PC-3 (cell line): ENCODE results near the gene KLF5.

Source experiments
- EZH2 ChIP-seq: fragments of 300-600 bp; sonication (generic); IDR thresholded peaks from one replicate; pipeline ENCODE4 v1.6.1; 2017; ENCODE audit warnings: antibody characterized with exemption, mild to moderate bottlenecking, low read length; ENCODE audit not compliant: unreplicated experiment
- TF ChIP-seq, protein P1 (sequence below): fragments of 300-600 bp; sonication (generic); conservative IDR thresholded peaks from 2 replicates; pipeline ENCODE4 v1.5.1; 2017; ENCODE audit warnings: antibody characterized with exemption, low read depth, mild to moderate bottlenecking, low read length

DNA sequence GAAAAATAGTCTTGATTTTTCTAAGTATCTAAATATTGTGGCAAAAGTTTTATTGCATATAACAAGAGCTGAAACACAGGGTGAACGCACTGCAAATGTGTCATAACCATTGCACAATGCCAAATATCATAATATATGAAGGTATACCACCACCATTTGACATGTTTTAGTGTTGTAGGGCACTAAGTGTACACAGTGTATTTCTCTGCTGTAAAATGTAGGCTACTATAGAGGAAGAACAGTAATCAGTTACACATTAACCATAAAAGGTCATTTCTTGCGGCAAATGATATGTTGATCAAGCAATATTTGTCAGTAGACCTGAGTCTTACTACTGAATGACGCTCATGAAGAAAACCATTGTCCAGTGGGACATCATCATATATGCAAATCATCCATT, 18.3 kb upstream of the KLF5 start:
- TF ChIP-seq, protein P1, sequence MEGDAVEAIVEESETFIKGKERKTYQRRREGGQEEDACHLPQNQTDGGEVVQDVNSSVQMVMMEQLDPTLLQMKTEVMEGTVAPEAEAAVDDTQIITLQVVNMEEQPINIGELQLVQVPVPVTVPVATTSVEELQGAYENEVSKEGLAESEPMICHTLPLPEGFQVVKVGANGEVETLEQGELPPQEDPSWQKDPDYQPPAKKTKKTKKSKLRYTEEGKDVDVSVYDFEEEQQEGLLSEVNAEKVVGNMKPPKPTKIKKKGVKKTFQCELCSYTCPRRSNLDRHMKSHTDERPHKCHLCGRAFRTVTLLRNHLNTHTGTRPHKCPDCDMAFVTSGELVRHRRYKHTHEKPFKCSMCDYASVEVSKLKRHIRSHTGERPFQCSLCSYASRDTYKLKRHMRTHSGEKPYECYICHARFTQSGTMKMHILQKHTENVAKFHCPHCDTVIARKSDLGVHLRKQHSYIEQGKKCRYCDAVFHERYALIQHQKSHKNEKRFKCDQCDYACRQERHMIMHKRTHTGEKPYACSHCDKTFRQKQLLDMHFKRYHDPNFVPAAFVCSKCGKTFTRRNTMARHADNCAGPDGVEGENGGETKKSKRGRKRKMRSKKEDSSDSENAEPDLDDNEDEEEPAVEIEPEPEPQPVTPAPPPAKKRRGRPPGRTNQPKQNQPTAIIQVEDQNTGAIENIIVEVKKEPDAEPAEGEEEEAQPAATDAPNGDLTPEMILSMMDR, result no peak
- no peak for TF ChIP-seq EZH2
